D341Med (cell line): ENCODE data around the gene IL37.
"Not testable (repeated sequence)": the region's sequence is repeated elsewhere in the genome, so short reads cannot be mapped to it uniquely, and the experiment has no call there.

Experiments used
- DNase-seq: peaks from one replicate; pipeline ENCODE4 v3.0.0; 2012; ENCODE audit warnings: low spot score

The IL37 gene

GRCh38 chr2:112889976-112890375 is 21.0 kb upstream of the IL37 start:
- DNase-seq = no peak

- DNase-seq = no peak
Observed at GRCh38 chr2:112891385-112891831, 19.6 kb upstream of the IL37 start.

GRCh38 chr2:112893752-112894151 is 17.2 kb upstream of the IL37 start:
- no peak for DNase-seq

GRCh38 chr2:112896909-112897623 is 13.9 kb upstream of the IL37 start:
- no peak for DNase-seq

GRCh38 chr2:112897624-112897978 is 13.4 kb upstream of the IL37 start:
- no peak for DNase-seq

GRCh38 chr2:112901431-112902065 is 9.4 kb upstream of the IL37 start:
- not testable (repeated sequence) for DNase-seq

- DNase-seq = no peak
Observed at GRCh38 chr2:112902816-112903215, 8.1 kb upstream of the IL37 start.

GRCh38 chr2:112904883-112905282 is 6.1 kb upstream of the IL37 start:
- DNase-seq = no peak

GRCh38 chr2:112906276-112906675 is 4.7 kb upstream of the IL37 start:
- DNase-seq = no peak

- DNase-seq = no peak
Observed at GRCh38 chr2:112907001-112907949, 3.7 kb upstream of the IL37 start.

- DNase-seq = not testable (repeated sequence)
Observed at GRCh38 chr2:112908559-112908958, 2.4 kb upstream of the IL37 start.

- DNase-seq = no peak
Observed at GRCh38 chr2:112910219-112910618, 746 bp upstream of the IL37 start.

- no peak for DNase-seq
Observed at GRCh38 chr2:112912403-112912802, 1.4 kb downstream of the IL37 start.

- no peak for DNase-seq
Observed at GRCh38 chr2:112915300-112916144, 4.6 kb downstream of the IL37 start.

- DNase-seq = no peak
Observed at GRCh38 chr2:112916145-112916571, 5.2 kb downstream of the IL37 start.

- no peak for DNase-seq
Observed at GRCh38 chr2:112916625-112917247, 5.8 kb downstream of the IL37 start.

- no peak for DNase-seq
Observed at GRCh38 chr2:112917856-112918255, 6.9 kb downstream of the IL37 start.

- no peak for DNase-seq
Observed at GRCh38 chr2:112918256-112918655, 7.3 kb downstream of the IL37 start.

- no peak for DNase-seq
Observed at GRCh38 chr2:112919086-112919485, 8.1 kb downstream of the IL37 start.

GRCh38 chr2:112920923-112921532 is 10.1 kb downstream of the IL37 start:
- no peak for DNase-seq

- no peak for DNase-seq
Observed at GRCh38 chr2:112921982-112922381, 11.0 kb downstream of the IL37 start.
